Suprapubic skin (tissue), 4 donors: Measurements from ENCODE around the gene PDZRN3. TPM values are rescaled to one million over a fixed set of nuclear protein-coding genes. Genes with fewer than 3 reads are reported as not detected.

Experiments used
- DNase-seq, 2 donors: peaks; one replicate each; pipeline ENCODE4 v3.0.0-alpha.2; 2019; ENCODE audit warnings: low spot score in 2 of 2
- H3K27ac ChIP-seq: fragments of 200-600 bp; sonication (generic); one replicate; pipeline ENCODE4 v1.5.1; 2019
- H3K27me3 ChIP-seq: fragments of 200-600 bp; sonication (generic); one replicate; pipeline ENCODE4 v1.5.1; 2019
- H3K36me3 ChIP-seq: fragments of 200-600 bp; sonication (generic); one replicate; pipeline ENCODE4 v1.5.1; 2019
- H3K4me1 ChIP-seq: fragments of 200-600 bp; sonication (generic); one replicate; pipeline ENCODE4 v1.5.1; 2019
- H3K4me3 ChIP-seq: fragments of 200-600 bp; sonication (generic); one replicate; pipeline ENCODE4 v1.5.1; 2019; ENCODE audit warnings: mild to moderate bottlenecking
- H3K9me3 ChIP-seq: fragments of 200-600 bp; sonication (generic); one replicate; pipeline ENCODE4 v1.5.1; 2019
- CTCF ChIP-seq, 2 donors: fragments of 200-600 bp in 1 of 2; fragments of 450-650 bp in 1 of 2; sonication (generic) in 1 of 2; IDR thresholded peaks; one replicate each; pipeline ENCODE4 v1.5.1; 2016 to 2019; ENCODE audit warnings: antibody characterized with exemption in 2 of 2, mild to moderate bottlenecking in 1 of 2, moderate library complexity in 1 of 2
- EP300 ChIP-seq: sonication (generic); formaldehyde crosslinking; IDR thresholded peaks from one replicate; pipeline ENCODE4 v1.6.1; 2017; ENCODE audit warnings: antibody characterized with exemption
- POLR2A ChIP-seq, 2 donors: fragments of 450-650 bp; IDR thresholded peaks; one replicate each; pipeline ENCODE4 v1.6.1; 2017; ENCODE audit warnings: antibody characterized with exemption in 2 of 2, mild to moderate bottlenecking in 2 of 2, moderate library complexity in 2 of 2
- POLR2AphosphoS5 ChIP-seq, 3 donors: sonication (generic); formaldehyde crosslinking; IDR thresholded peaks; one replicate each; pipeline ENCODE4 v1.6.1; 2017; ENCODE audit warnings: antibody characterized with exemption in 3 of 3
- WGBS: methylation state at CpG from one replicate; pipeline ENCODE4 v1.1.5; 2018; 5-methylcytosine and 5-hydroxymethylcytosine counted together
- total RNA-seq, 4 donors: library from RNA; depleted of rRNA; stranded (reverse); fragments of >200 nt; gene quantifications; one replicate each; pipeline ENCODE4 v1.1.0, GENCODE V29; 2016

The PDZRN3 gene
- total RNA-seq, 4 donors from 2014 or later: 9.2 to 33.3 (median 13.7) TPM

GRCh38 chr3:73536336-73536895 lies 88.3 kb downstream of the PDZRN3 start:
- 78% methylated on average over 4 of the region's 4 CpGs for WGBS
- DNase-seq: no peak
- no peaks in the 10 kb centered on the region for H3K4me1 ChIP-seq

GRCh38 chr3:73535931-73536330 lies 88.8 kb downstream of the PDZRN3 start:
- Histone ChIP-seq H3K4me3 (no peak overlapping the region), H3K27ac (no peak overlapping the region), H3K9me3 (no peaks in the 10 kb centered on the region), H3K4me1 (no peaks in the 10 kb centered on the region), H3K36me3 (no peaks in the 10 kb centered on the region), H3K27me3 (no peaks in the 10 kb centered on the region)
- TF ChIP-seq POLR2AphosphoS5 (IDR thresholded peaks at IDR 0.05) (no peak), POLR2A (IDR thresholded peaks at IDR 0.05) (no peak), EP300 (no peak), CTCF (IDR thresholded peaks at IDR 0.05) (no peak)
- DNase-seq: no peak

More at GRCh38 chr3:73536336-73536895, 88.3 kb downstream of the PDZRN3 start:
- no peak for TF ChIP-seq POLR2A (IDR thresholded peaks at IDR 0.05)
- TF ChIP-seq POLR2AphosphoS5 (IDR thresholded peaks at IDR 0.05): no peak
- TF ChIP-seq EP300: no peak
- no peak for TF ChIP-seq CTCF (IDR thresholded peaks at IDR 0.05)
- Histone ChIP-seq H3K36me3 (no peaks in the 10 kb centered on the region), H3K4me3 (no peak overlapping the region), H3K27me3 (no peaks in the 10 kb centered on the region), H3K9me3 (no peaks in the 10 kb centered on the region), H3K27ac (no peak overlapping the region)

GRCh38 chr3:73535137-73535536 lies 89.6 kb downstream of the PDZRN3 start:
- TF ChIP-seq CTCF (IDR thresholded peaks at IDR 0.05) (no peak), POLR2AphosphoS5 (IDR thresholded peaks at IDR 0.05) (no peak), EP300 (no peak), POLR2A (IDR thresholded peaks at IDR 0.05) (no peak)
- H3K4me3 ChIP-seq: no peak overlapping the region
- no peaks in the 10 kb centered on the region for H3K9me3 ChIP-seq

GRCh38 chr3:73530022-73530396 lies 94.7 kb downstream of the PDZRN3 start:
- TF ChIP-seq POLR2A (IDR thresholded peaks at IDR 0.05) (no peak), POLR2AphosphoS5 (IDR thresholded peaks at IDR 0.05) (no peak), CTCF (IDR thresholded peaks at IDR 0.05) (no peak), EP300 (no peak)
- Histone ChIP-seq H3K36me3 (no peaks in the 10 kb centered on the region), H3K4me3 (no peak overlapping the region), H3K9me3 (no peaks in the 10 kb centered on the region), H3K27me3 (no peaks in the 10 kb centered on the region), H3K4me1 (no peaks in the 10 kb centered on the region), H3K27ac (no peak overlapping the region)
- 74% methylated on average over 4 of the region's 4 CpGs for WGBS
- no peak for DNase-seq

More at GRCh38 chr3:73535137-73535536, 89.6 kb downstream of the PDZRN3 start:
- Histone ChIP-seq H3K36me3 (no peaks in the 10 kb centered on the region), H3K4me1 (no peaks in the 10 kb centered on the region), H3K27me3 (no peaks in the 10 kb centered on the region), H3K27ac (no peak overlapping the region)
- DNase-seq: no peak

GRCh38 chr3:73529308-73530021 lies 95.3 kb downstream of the PDZRN3 start:
- H3K36me3 ChIP-seq: no peaks in the 10 kb centered on the region
- WGBS: 64% methylated on average over 3 of the region's 3 CpGs
- H3K4me3 ChIP-seq: no peak overlapping the region
- TF ChIP-seq POLR2AphosphoS5 (IDR thresholded peaks at IDR 0.05) (no peak), EP300 (no peak), POLR2A (IDR thresholded peaks at IDR 0.05) (no peak), CTCF (IDR thresholded peaks at IDR 0.05) (no peak)
- H3K4me1 ChIP-seq: no peaks in the 10 kb centered on the region
- DNase-seq: no peak
- H3K27ac ChIP-seq: no peak overlapping the region
- H3K27me3 ChIP-seq: no peaks in the 10 kb centered on the region
- no peaks in the 10 kb centered on the region for H3K9me3 ChIP-seq
